ENCODE results near the gene BRINP1. TPM values are rescaled to one million over a fixed set of nuclear protein-coding genes. Genes with fewer than 3 reads are reported as not detected.

Gene BRINP1
- total RNA-seq: not detected
- not detected for polyA plus RNA-seq (2013, experiment 1 of 2)
- 0.01 TPM for polyA plus RNA-seq (2013, experiment 2 of 2)
- total RNA-seq: 0 to 0.20 (median 0) reads per million in 172 experiments

- no peaks in the 10 kb centered on the region for H3K4me1 Mint-ChIP-seq (ENCODE audit: low read depth)
- peaks cover 12% of the 10 kb centered on the region for H3K9me3 Mint-ChIP-seq
- Histone ChIP-seq H3K4me3 (ENCODE audit: low read length) (no peak within 1 kb of the TSS), H3K27ac (ENCODE audit: low read depth in 1 of 2, low read length in 2 of 2) (no peak within 1 kb of the TSS), H3K36me3 (ENCODE audit: insufficient read depth, low read length) (no peaks in the 10 kb centered on the region), H3K27me3 (ENCODE audit: control insufficient read depth in 1 of 2, insufficient read depth in 2 of 2, low read length in 2 of 2) (peaks cover 22 to 32% of the 10 kb centered on the region in 2 experiments), H3K9me3 (ENCODE audit: control insufficient read depth in 1 of 2, insufficient read depth in 1 of 2, low read length in 2 of 2) (peaks cover 0 to 24% of the 10 kb centered on the region in 2 experiments), H3K4me1 (ENCODE audit: insufficient read depth, low read length) (no peaks in the 10 kb centered on the region)
- ChIA-PET POLR2A (no interaction called here), CTCF (no interaction called here)
- DNase-seq (no peak), ATAC-seq (ENCODE audit: poor library complexity) (no peak)
- TF ChIP-seq CTCF (IDR thresholded peaks at IDR 0.05): no peak
- H3K4me3 Mint-ChIP-seq: no peak within 1 kb of the TSS
- H3K27me3 Mint-ChIP-seq: peaks cover 72% of the 10 kb centered on the region
- peaks cover 3% of the 10 kb centered on the region for H3K36me3 Mint-ChIP-seq (ENCODE audit: low read depth)
- intact Hi-C loops (cut with DNase I, micrococcal nuclease): no loop called here
- H3K27ac Mint-ChIP-seq: no peak within 1 kb of the TSS
These were observed at the start of gene BRINP1 for GRCh38 chr9:119368681-119369581. TSS of gene BRINP1 (minus strand) at chr9:119369435. CDS start at chr9:119313355, 56,080 bp downstream.

GRCh38 chr9:119418721-119419120 is 49.5 kb upstream of the BRINP1 start:
- no peak for TF ChIP-seq CTCF (IDR thresholded peaks at IDR 0.05)

GRCh38 chr9:119416793-119417192 is 47.6 kb upstream of the BRINP1 start:
- no peak overlapping the region for H3K27ac ChIP-seq (ENCODE audit: low read depth in 1 of 2, low read length in 2 of 2)
- intact Hi-C loops (cut with DNase I, micrococcal nuclease): no loop called here
- H3K4me1 ChIP-seq (ENCODE audit: insufficient read depth, low read length): no peaks in the 10 kb centered on the region
- ChIA-PET CTCF (no interaction called here), POLR2A (no interaction called here)
- Mint-ChIP-seq H3K36me3 (ENCODE audit: low read depth) (no peaks in the 10 kb centered on the region), H3K27me3 (no peaks in the 10 kb centered on the region), H3K4me1 (ENCODE audit: low read depth) (no peaks in the 10 kb centered on the region), H3K27ac (no peak overlapping the region), H3K9me3 (peaks cover 9% of the 10 kb centered on the region), H3K4me3 (no peak overlapping the region)
- no peak overlapping the region for H3K4me3 ChIP-seq (ENCODE audit: low read length)
- H3K27me3 ChIP-seq (ENCODE audit: control insufficient read depth in 1 of 2, insufficient read depth in 2 of 2, low read length in 2 of 2): no peaks in the 10 kb centered on the region
- H3K36me3 ChIP-seq (ENCODE audit: insufficient read depth, low read length): no peaks in the 10 kb centered on the region
- no peak for DNase-seq
- peaks cover 0 to 3% of the 10 kb centered on the region in 2 experiments for H3K9me3 ChIP-seq (ENCODE audit: control insufficient read depth in 1 of 2, insufficient read depth in 1 of 2, low read length in 2 of 2)
- ATAC-seq (ENCODE audit: poor library complexity): no peak
- no peak for TF ChIP-seq CTCF (IDR thresholded peaks at IDR 0.05)

More at GRCh38 chr9:119418721-119419120, 49.5 kb upstream of the BRINP1 start:
- intact Hi-C loops (cut with DNase I, micrococcal nuclease): no loop called here
- no peaks in the 10 kb centered on the region for H3K4me1 ChIP-seq (ENCODE audit: insufficient read depth, low read length)
- H3K4me3 ChIP-seq (ENCODE audit: low read length): no peak overlapping the region
- no peak overlapping the region for H3K27ac ChIP-seq (ENCODE audit: low read depth in 1 of 2, low read length in 2 of 2)
- H3K27ac Mint-ChIP-seq: no peak overlapping the region
- H3K27me3 ChIP-seq (ENCODE audit: control insufficient read depth in 1 of 2, insufficient read depth in 2 of 2, low read length in 2 of 2): no peaks in the 10 kb centered on the region
- ATAC-seq (ENCODE audit: poor library complexity): no peak
- H3K9me3 ChIP-seq (ENCODE audit: control insufficient read depth in 1 of 2, insufficient read depth in 1 of 2, low read length in 2 of 2): peaks cover 0 to 3% of the 10 kb centered on the region in 2 experiments
- H3K4me3 Mint-ChIP-seq: no peak overlapping the region
- peaks cover 9% of the 10 kb centered on the region for H3K9me3 Mint-ChIP-seq
- ChIA-PET CTCF (no interaction called here), POLR2A (no interaction called here)
- H3K4me1 Mint-ChIP-seq (ENCODE audit: low read depth): no peaks in the 10 kb centered on the region
- H3K36me3 ChIP-seq (ENCODE audit: insufficient read depth, low read length): no peaks in the 10 kb centered on the region
- DNase-seq: no peak
- no peaks in the 10 kb centered on the region for H3K27me3 Mint-ChIP-seq
- no peaks in the 10 kb centered on the region for H3K36me3 Mint-ChIP-seq (ENCODE audit: low read depth)

Data from CD4-positive, alpha-beta T cell (primary cell).